ENCODE measurements around the gene TBCCD1. TPM values are rescaled to one million over a fixed set of nuclear protein-coding genes. Genes with fewer than 3 reads are reported as not detected.
A peak's percentile ranks its signal among the peaks of the same experiment; 100 is the strongest.
"Not testable (repeated sequence)": the region's sequence is repeated elsewhere in the genome, so short reads cannot be mapped to it uniquely, and the experiment has no call there.

Gene TBCCD1
- total RNA-seq, 1 donor from 2014 or later, result 15.4 TPM

DNA sequence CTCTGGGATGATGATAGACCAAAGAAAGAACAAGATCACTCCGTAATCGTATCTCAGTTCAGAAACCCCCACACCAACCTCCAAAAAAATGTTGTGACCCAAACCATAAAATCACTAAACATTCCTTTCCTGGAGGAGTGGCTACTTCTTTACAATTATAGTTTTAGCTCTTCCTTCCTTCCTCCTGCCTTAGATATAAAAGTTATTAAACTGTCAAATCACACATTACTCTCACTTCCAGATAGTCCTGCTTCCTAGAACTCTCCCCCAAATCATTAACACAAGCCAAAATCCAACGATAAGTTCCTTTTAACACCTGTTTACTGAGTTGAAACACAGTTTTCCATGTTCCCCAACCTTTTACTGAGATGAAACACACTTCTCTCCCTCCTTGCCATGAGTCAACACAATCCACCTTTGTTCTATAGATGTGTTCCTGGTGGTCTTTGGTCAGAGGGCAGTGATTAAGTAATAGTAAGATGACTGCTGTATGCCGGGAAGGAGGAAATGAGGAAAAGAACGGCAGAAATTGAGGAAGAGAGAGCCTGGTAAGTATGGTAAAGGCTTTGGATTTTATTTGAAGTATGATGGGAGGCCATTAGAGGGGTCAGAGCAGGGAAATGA lies 14.6 kb downstream of the TBCCD1 start:
- DNase-seq, result no peak

- DNase-seq, result no peak
Measured at GRCh38 chr3:186551387-186551786, 15.8 kb downstream of the TBCCD1 start.

- no peak for DNase-seq
Measured at GRCh38 chr3:186549497-186549896, 17.6 kb downstream of the TBCCD1 start.

DNA sequence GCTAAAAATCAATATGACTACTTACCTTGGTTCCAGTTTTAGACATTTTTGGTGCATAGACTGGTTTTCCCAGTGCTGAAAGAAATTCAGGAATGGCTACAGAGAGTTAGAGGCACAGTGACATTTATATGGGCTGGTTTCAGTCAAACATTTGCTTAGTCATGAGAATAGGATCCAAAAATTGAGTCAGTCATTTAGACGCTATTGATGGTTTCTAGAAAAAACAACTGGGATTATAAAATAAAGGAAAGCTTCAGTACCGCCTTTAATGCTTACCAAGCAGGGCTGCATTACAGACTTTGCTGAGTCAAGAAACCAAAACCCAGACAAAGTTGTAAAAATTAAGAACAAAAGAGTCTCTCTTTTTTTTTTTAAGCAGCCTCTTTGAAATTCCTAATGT lies 22.9 kb downstream of the TBCCD1 start, which contains the start of gene CRYGS:
Gene CRYGS (minus strand): TSS at position 100 of the 400 bp plus-strand sequence. CDS start 54 bp downstream, at position 46.
- DNase-seq, result no peak

- no peak for DNase-seq
Measured at GRCh38 chr3:186540835-186541226, 26.3 kb downstream of the TBCCD1 start.

GRCh38 chr3:186540221-186540834 lies 26.8 kb downstream of the TBCCD1 start:
- peak; percentile 86 for DNase-seq

DNA sequence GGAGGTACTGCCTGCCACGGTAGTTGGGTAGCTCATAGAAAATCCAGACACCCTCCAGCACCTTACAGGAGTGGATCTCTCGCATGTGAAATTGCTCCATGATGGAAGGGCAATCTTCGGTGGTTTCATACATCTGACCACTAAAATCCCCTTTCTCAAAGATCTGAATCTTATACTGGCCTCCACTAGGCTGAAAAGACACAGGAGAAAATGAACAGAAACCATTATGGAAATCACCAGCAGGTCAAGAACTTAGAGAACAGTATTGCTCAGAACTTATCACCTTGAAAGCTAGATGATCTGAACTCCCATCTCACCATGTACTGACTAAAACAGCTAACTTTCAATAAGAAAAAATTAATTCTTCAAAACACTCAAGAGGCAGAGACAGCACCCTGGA lies 28.4 kb downstream of the TBCCD1 start:
- no peak for DNase-seq

DNA sequence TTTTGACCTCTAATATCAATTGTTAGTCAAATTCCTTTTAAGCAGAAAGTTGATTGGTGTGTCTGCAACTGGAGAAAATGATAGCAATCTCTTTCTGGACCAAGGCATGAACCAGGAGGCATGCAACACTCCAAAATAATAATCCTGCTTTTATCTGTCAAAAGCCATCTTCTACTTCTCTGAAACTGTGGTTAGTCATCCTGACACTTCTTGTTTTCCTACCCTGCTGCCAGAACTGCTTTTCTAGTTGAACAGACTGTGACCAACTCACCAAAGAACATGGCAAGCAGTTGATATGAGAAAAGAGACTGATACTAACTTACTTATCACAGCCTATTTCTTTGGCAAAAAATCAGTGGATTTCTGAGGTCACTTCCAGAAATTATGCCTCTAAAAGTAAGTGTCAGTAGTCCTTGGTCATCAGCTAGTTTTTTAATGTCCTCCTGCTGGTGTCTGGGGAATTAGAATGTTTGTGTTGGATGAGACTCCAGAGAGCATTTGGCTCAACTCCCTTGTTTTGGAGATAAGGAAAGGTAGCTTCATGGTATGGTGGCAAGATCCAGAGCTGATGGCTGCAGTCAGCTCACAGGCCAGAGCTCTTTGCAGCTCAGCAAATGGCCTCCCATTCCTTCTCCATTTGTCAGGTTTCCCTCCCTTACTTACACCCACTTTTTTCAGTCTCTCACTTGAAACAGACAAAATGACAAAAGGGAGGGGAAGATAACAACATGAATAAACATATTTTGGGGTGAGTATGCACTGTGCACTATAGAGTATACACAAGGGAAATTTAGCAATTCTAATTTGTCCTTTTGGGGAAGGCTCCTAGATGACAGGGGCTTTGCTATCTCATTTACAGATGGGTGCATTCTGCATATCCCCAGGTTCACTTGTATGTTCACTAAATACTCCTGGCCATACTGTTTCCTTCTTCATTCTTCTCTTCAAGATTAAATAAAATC lies 30.0 kb downstream of the TBCCD1 start:
- no peak for DNase-seq

DNA sequence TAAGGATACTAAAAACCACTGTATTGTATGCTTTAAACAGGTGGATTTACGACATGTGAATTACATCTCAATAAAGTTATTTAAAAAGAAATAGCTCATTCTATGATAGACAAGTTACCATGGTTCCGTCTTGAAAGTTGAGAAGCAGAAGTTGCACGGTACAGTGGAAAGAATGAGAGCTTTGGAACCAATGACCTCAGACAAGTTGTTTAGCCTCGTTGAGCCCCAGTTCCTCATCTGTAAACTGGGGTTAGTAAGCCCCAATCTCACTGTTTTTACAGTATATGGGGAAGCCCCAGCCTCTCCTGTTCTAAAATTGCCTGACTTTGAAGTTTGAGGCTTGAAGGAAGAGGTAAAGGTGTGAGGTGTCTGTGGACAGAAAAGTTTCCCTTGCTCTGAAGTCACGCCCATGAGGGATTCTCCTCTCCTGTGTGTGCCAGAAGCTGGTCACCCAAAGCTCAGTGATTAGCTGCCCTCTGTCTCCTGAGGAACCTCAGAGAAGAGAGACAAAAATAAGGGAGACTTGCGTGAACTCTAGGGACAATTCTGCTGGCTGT lies 32.9 kb downstream of the TBCCD1 start:
- DNase-seq, result peak; percentile 6

DNA sequence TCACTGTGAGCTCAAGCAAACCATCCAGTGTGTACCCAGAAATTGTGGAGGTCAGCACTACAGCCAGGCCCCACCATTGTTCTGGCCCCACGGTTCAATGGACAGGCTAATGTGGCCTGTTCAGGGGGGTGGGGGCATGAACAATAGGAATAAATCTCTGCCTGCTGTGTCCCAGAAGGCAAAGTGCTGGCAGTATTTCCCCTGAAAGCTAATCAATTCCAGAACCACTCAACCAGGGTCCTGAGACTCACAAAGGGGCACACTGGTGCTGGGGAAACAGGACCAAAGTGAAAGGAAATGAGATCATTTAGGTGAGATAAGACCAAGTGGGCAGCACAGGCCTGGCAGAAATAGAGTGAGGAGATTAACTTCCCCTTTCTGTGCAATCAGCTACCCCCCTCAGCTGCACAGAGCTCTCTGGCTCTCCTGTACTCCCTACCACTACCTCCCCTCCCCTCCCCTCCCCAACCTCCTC lies 34.5 kb downstream of the TBCCD1 start:
- DNase-seq, result no peak

DNA sequence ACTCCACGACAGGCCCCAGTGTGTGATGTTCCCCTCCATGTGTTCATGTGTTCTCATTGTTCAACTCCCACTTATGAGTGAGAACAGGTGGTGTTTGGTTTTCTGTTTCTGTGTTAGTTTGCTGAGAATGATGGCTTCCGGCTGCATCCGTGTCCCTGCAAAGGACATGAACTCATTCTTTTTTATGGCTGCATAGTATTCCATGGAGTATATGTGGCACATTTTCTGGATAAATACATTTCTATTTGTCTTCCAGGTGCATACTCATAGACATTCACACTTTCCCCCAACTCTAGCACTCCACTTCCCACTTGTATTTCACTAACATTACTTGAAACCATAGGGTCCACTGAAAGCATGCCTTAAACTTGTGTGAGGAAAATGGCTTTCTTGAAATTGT lies 35.4 kb downstream of the TBCCD1 start:
- DNase-seq, result not testable (repeated sequence)

DNA sequence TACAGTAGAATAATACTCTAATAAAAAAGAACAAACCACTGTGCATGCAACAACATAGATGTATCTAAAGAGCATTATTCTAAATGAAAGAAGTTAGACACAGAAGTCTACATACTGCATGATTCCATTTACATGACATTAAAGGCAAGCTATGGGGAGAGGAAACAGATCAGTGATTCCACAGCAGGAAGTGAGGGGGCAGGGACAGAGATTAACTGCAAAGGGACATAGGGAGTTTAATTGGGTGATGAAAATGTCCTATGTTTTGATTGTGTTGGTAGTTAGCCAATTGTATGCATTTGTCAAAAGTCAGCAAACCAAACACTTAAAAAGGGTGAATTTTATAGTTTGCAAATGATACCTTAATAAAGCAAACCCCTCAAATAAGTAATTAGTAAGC lies 36.7 kb downstream of the TBCCD1 start:
- DNase-seq, result no peak

- DNase-seq, result peak; percentile 14
Measured at GRCh38 chr3:186529201-186529999, 37.7 kb downstream of the TBCCD1 start.

- DNase-seq, result peak; percentile 56
Measured at GRCh38 chr3:186526256-186526606, 40.9 kb downstream of the TBCCD1 start.

DNA sequence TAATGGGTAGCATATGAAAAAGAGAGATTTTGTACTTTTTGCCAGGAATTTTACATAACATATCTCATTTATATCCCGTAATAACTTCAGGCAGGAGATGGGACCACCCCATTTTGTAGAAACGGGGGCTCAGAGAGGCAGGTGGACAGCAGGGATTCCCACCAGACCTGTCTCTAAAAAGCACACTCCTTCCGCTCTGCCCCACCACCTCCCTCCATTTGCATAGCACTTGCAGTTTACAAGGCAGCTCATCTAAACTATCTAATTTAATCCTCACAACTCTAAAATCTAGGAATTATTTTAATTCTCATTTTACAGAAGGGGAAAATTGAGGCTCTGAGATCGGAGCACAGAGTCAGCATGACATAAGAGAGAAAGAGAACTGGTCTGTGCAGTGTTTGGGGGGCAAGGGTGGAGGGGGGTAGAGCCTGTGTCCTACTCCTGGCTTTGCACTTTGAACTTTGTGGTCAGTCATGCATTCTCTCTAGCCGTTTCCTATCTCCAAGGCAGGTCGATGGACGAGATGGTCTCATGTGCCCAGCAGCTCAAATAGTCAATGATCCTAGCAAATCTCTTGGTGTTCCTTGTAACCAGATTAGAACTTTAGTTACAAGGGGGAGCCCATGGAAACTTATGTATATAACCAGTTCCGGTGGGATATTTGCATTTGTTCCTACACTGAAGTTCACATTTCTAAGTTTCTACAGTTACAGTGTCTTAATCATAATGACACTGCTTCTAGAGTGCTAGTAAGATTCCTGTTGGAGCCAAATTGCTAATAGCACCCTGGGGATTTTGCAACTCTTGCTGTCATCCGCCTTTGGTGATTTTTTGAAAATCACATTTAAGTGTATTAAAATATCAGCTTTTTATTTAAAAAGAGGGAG lies 41.5 kb downstream of the TBCCD1 start:
- no peak for DNase-seq

GRCh38 chr3:186524616-186525015 lies 42.5 kb downstream of the TBCCD1 start:
- DNase-seq, result no peak

GRCh38 chr3:186523434-186523833 lies 43.7 kb downstream of the TBCCD1 start:
- DNase-seq, result no peak

DNA sequence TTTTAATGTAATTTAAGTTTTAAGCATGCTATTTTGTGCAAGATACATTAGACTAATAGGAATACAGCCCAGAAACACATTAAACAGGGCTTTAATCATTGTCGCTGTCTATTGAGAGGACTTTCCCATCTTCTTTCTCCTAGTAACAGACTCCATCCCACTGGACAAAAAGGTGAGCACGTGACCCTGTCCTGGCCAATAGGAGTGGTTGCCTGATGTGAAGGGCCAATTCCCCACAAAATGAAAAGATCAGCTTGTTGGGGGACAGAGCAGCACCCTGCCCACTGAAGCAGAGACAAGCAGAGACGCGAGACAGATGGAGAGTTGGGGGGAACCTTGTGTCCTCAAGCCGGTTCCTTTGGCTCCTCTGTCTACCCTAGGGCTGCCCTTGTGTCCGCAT lies 44.1 kb downstream of the TBCCD1 start:
- no peak for DNase-seq

- peak; percentile 10 for DNase-seq
Measured at GRCh38 chr3:186520957-186521842, 45.9 kb downstream of the TBCCD1 start.

GRCh38 chr3:186520431-186520830 lies 46.7 kb downstream of the TBCCD1 start:
- DNase-seq, result peak; percentile 64
